Gastroesophageal sphincter (tissue), 3 donors: ENCODE data around the gene PFDN4.

ENCODE experiments used
- POLR2AphosphoS5 ChIP-seq: sonication (generic); formaldehyde crosslinking; IDR thresholded peaks from one replicate; pipeline ENCODE4 v1.6.1; 2017; ENCODE audit warnings: antibody characterized with exemption
- TF ChIP-seq, protein P1 (sequence below), 4 experiments: fragments of 200-600 bp in 2 of 4; fragments of 450-650 bp in 2 of 4; sonication (generic) in 1 of 4; IDR thresholded peaks; one replicate each; pipeline ENCODE4 v1.5.1; 2017 to 2019; ENCODE audit warnings: antibody characterized with exemption in 4 of 4, mild to moderate bottlenecking in 2 of 4, moderate library complexity in 2 of 4

GRCh38 chr20:54200487-54201267 lies 7.2 kb upstream of the PFDN4 start:
- TF ChIP-seq, protein P1, sequence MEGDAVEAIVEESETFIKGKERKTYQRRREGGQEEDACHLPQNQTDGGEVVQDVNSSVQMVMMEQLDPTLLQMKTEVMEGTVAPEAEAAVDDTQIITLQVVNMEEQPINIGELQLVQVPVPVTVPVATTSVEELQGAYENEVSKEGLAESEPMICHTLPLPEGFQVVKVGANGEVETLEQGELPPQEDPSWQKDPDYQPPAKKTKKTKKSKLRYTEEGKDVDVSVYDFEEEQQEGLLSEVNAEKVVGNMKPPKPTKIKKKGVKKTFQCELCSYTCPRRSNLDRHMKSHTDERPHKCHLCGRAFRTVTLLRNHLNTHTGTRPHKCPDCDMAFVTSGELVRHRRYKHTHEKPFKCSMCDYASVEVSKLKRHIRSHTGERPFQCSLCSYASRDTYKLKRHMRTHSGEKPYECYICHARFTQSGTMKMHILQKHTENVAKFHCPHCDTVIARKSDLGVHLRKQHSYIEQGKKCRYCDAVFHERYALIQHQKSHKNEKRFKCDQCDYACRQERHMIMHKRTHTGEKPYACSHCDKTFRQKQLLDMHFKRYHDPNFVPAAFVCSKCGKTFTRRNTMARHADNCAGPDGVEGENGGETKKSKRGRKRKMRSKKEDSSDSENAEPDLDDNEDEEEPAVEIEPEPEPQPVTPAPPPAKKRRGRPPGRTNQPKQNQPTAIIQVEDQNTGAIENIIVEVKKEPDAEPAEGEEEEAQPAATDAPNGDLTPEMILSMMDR (IDR thresholded peaks at IDR 0.05), result no peak
- no peak for TF ChIP-seq POLR2AphosphoS5
